ENCODE data around the gene KCNAB1. TPM values are rescaled to one million over a fixed set of nuclear protein-coding genes. Genes with fewer than 3 reads are reported as not detected.

KCNAB1 gene
- total RNA-seq, 1 experiment from 2014 or later: not detected

DNA sequence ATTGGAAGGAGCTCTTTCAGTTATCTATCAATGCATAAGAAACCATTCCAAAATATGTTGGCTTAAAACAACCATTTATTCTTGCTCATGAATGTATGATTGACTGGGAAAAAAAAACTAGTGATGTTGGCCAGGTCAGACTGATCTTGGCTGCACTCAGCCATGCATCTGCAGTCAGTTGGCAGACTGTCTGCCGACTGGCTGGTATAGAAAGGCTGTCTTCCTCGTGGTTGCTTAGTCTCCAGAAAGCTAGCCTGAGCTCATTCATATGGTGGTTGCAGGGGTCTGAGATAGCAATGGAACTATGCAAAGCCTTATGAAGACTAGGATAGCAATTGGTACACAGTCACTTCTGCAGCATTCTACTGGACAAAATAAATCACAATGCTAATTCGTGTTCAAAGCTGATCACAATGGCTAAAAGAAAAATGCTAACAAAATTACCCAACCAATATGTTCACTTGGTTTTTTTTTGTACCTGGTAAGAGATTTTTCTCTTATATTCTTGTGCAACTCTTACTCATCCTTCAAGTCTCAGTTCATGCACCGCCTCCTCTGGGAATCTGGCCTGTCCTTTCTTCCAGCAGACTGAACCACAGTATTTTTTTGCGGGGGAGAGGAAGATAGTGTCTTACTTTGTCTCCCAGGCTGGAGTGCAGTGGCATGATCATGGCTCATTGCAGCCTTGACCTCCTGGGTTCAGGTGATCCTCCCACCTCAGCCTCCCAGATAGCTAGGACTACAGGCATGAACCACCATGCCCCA is 126.8 kb downstream of the KCNAB1 start:
- H3K4me1 ChIP-seq (ENCODE audit: insufficient read depth, low read length): no peaks in the 10 kb centered on the region
- no peak overlapping the region for H3K4me2 ChIP-seq (ENCODE audit: low read length)
- peaks cover 26% of the 10 kb centered on the region; the same call in 1 of the 2 replicates for H3K27me3 ChIP-seq (ENCODE audit: low read length)
- H3K4me3 ChIP-seq (ENCODE audit: low read length): no peak overlapping the region
- CTCF ChIA-PET: no interaction called here
- H3K36me3 ChIP-seq (ENCODE audit: low read depth, low read length): no peaks in the 10 kb centered on the region
- H3K27ac ChIP-seq (ENCODE audit: low read length): no peak overlapping the region
- DNase-seq (no peak), ATAC-seq (no peak)
- no TSS peak for BruUV-seq (replicated peaks)
- POLR2A ChIA-PET (ENCODE audit: unreplicated experiment): no interaction called here
- H2AFZ ChIP-seq (ENCODE audit: low read length): no peak overlapping the region
- no peaks in the 10 kb centered on the region for H4K20me1 ChIP-seq (ENCODE audit: low read length)
- no peaks in the 10 kb centered on the region for H3K9me2 ChIP-seq (replicated peaks; ENCODE audit: low read length)
- TF ChIP-seq, protein P1, sequence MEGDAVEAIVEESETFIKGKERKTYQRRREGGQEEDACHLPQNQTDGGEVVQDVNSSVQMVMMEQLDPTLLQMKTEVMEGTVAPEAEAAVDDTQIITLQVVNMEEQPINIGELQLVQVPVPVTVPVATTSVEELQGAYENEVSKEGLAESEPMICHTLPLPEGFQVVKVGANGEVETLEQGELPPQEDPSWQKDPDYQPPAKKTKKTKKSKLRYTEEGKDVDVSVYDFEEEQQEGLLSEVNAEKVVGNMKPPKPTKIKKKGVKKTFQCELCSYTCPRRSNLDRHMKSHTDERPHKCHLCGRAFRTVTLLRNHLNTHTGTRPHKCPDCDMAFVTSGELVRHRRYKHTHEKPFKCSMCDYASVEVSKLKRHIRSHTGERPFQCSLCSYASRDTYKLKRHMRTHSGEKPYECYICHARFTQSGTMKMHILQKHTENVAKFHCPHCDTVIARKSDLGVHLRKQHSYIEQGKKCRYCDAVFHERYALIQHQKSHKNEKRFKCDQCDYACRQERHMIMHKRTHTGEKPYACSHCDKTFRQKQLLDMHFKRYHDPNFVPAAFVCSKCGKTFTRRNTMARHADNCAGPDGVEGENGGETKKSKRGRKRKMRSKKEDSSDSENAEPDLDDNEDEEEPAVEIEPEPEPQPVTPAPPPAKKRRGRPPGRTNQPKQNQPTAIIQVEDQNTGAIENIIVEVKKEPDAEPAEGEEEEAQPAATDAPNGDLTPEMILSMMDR (conservative IDR thresholded peaks at IDR 0.05; ENCODE audit: low read depth, low read length): no peak
- TF ChIP-seq EZH2 (IDR thresholded peaks at IDR 0.05; ENCODE audit: low read length, unreplicated experiment) (no peak), EZH2phosphoT487 (IDR thresholded peaks at IDR 0.05; ENCODE audit: borderline replicate concordance, low read length) (no peak)
- no peaks in the 10 kb centered on the region for H3K79me2 ChIP-seq (ENCODE audit: low read length)
- H3K9me3 ChIP-seq (ENCODE audit: low read length): no peaks in the 10 kb centered on the region
- H3K9ac ChIP-seq (ENCODE audit: low read length): no peak overlapping the region
- intact Hi-C loops (cut with micrococcal nuclease): no loop called here
- H3F3A ChIP-seq (ENCODE audit: low read length, unreplicated experiment): no peaks in the 10 kb centered on the region

DNA sequence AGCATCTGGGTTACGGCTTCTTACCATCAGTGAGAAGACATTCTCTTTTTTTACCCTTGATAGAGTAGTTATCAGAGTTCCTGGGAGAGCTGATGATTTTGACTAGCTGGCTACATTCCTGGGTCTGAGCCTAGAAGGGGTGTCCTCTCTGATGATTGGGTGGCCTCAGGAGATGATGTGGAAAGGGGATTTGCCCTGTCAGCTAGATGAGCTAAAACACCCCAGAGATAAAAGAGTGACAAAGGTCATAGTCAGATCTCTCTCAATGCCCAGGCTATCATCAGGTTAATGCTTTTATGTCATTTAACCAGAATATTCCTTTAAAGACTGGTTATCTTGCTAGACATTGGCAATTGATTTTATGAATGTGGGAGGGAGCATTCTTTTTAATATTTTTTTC is 130.2 kb downstream of the KCNAB1 start:
- Histone ChIP-seq H3K36me3 (ENCODE audit: low read depth, low read length) (no peaks in the 10 kb centered on the region), H3K4me3 (ENCODE audit: low read length) (no peak overlapping the region), H3K27ac (ENCODE audit: low read length) (no peak overlapping the region), H3K9ac (ENCODE audit: low read length) (no peak overlapping the region), H4K20me1 (ENCODE audit: low read length) (no peaks in the 10 kb centered on the region), H3K4me2 (ENCODE audit: low read length) (no peak overlapping the region), H3F3A (ENCODE audit: low read length, unreplicated experiment) (no peaks in the 10 kb centered on the region), H3K79me2 (ENCODE audit: low read length) (no peaks in the 10 kb centered on the region), H3K9me2 (replicated peaks; ENCODE audit: low read length) (no peaks in the 10 kb centered on the region), H2AFZ (ENCODE audit: low read length) (no peak overlapping the region), H3K4me1 (ENCODE audit: insufficient read depth, low read length) (no peaks in the 10 kb centered on the region), H3K9me3 (ENCODE audit: low read length) (no peaks in the 10 kb centered on the region), H3K27me3 (ENCODE audit: low read length) (peaks cover 32% of the 10 kb centered on the region; the same call in 1 of the 2 replicates)
- ATAC-seq (no peak), DNase-seq (no peak)
- no TSS peak for BruUV-seq (replicated peaks)
- CTCF ChIA-PET: no interaction called here
- POLR2A ChIA-PET (ENCODE audit: unreplicated experiment): no interaction called here
- intact Hi-C loops (cut with micrococcal nuclease): no loop called here
- no peak for TF ChIP-seq EZH2phosphoT487 (IDR thresholded peaks at IDR 0.05; ENCODE audit: borderline replicate concordance, low read length)
- TF ChIP-seq, protein P1 (conservative IDR thresholded peaks at IDR 0.05; ENCODE audit: low read depth, low read length): no peak
- no peak for TF ChIP-seq EZH2 (IDR thresholded peaks at IDR 0.05; ENCODE audit: low read length, unreplicated experiment)

DNA sequence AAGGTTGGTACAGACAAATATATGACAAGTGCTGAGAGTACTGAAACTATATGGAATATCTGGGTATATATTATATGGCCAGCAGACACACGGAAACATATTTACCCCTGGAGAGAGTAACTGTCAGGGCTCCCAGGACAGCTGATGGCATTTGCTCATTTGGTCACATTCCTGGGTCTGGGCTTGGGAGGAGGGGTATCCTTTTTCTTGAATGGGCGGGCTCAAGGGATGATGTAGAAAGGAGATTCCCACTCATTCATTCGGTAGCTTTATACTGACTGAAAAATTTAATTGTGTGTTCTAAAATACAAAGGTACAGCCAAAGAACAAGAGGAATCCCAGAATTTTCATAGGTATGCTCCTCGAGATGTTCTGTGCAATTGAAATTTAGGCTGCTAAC is 131.0 kb downstream of the KCNAB1 start:
- H3K9me2 ChIP-seq (replicated peaks; ENCODE audit: low read length): no peaks in the 10 kb centered on the region
- no peaks in the 10 kb centered on the region for H3K4me1 ChIP-seq (ENCODE audit: insufficient read depth, low read length)
- no peaks in the 10 kb centered on the region for H4K20me1 ChIP-seq (ENCODE audit: low read length)
- peaks cover 36% of the 10 kb centered on the region; the same call in 1 of the 2 replicates for H3K27me3 ChIP-seq (ENCODE audit: low read length)
- ATAC-seq: no peak
- H2AFZ ChIP-seq (ENCODE audit: low read length): no peak overlapping the region
- no peak overlapping the region for H3K27ac ChIP-seq (ENCODE audit: low read length)
- no peak for TF ChIP-seq EZH2phosphoT487 (IDR thresholded peaks at IDR 0.05; ENCODE audit: borderline replicate concordance, low read length)
- no peak for TF ChIP-seq EZH2 (IDR thresholded peaks at IDR 0.05; ENCODE audit: low read length, unreplicated experiment)
- TF ChIP-seq, protein P1 (conservative IDR thresholded peaks at IDR 0.05; ENCODE audit: low read depth, low read length): no peak
- no peaks in the 10 kb centered on the region for H3K9me3 ChIP-seq (ENCODE audit: low read length)
- no peak overlapping the region for H3K9ac ChIP-seq (ENCODE audit: low read length)
- intact Hi-C loops (cut with micrococcal nuclease): no loop called here
- no peaks in the 10 kb centered on the region for H3K36me3 ChIP-seq (ENCODE audit: low read depth, low read length)
- POLR2A ChIA-PET (ENCODE audit: unreplicated experiment): no interaction called here
- no TSS peak for BruUV-seq (replicated peaks)
- H3K79me2 ChIP-seq (ENCODE audit: low read length): no peaks in the 10 kb centered on the region
- CTCF ChIA-PET: no interaction called here
- no peak overlapping the region for H3K4me3 ChIP-seq (ENCODE audit: low read length)
- no peak for DNase-seq
- H3K4me2 ChIP-seq (ENCODE audit: low read length): no peak overlapping the region
- H3F3A ChIP-seq (ENCODE audit: low read length, unreplicated experiment): no peaks in the 10 kb centered on the region

All from PC-3 (cell line).